Measurements from ENCODE around the gene EEPD1. TPM values are rescaled to one million over a fixed set of nuclear protein-coding genes. Genes with fewer than 3 reads are reported as not detected.

The EEPD1 gene
- total RNA-seq, 1 donor from 2014 or later = 6.5 TPM

- peaks cover 52% of the 10 kb centered on the region for H3K4me1 Mint-ChIP-seq
- H3K27me3 ChIP-seq = no peaks in the 10 kb centered on the region
- no peaks in the 10 kb centered on the region for H3K27me3 Mint-ChIP-seq (ENCODE audit: insufficient read depth, low read depth)
- no peak overlapping the region for H3K27ac ChIP-seq
- DNase-seq (ENCODE audit: low spot score) = no peak
- H3K4me1 ChIP-seq = peaks cover 17% of the 10 kb centered on the region
- H3K9me3 ChIP-seq (ENCODE audit: low read depth) = no peaks in the 10 kb centered on the region
- H3F3A ChIP-seq (ENCODE audit: low read depth) = no peaks in the 10 kb centered on the region
- H3K36me3 ChIP-seq = no peaks in the 10 kb centered on the region
- no peak for TF ChIP-seq EZH2phosphoT487 (IDR thresholded peaks at IDR 0.05)
- TF ChIP-seq EZH2 (IDR thresholded peaks at IDR 0.05) = no peak
- no peak for TF ChIP-seq CTCF (IDR thresholded peaks at IDR 0.05)
- H3K9ac ChIP-seq = no peak overlapping the region
- no peak overlapping the region for H3K27ac Mint-ChIP-seq
- no peak overlapping the region for H2AFZ ChIP-seq (replicated peaks)
- H3K79me2 ChIP-seq (ENCODE audit: low read depth) = no peaks in the 10 kb centered on the region
- H3K4me3 Mint-ChIP-seq = no peak overlapping the region
- no peaks in the 10 kb centered on the region for H4K20me1 ChIP-seq (ENCODE audit: low read depth)
- H3K4me3 ChIP-seq = no peak overlapping the region
- H3K4me2 ChIP-seq = no peak overlapping the region
- H3K9me3 Mint-ChIP-seq = peaks cover 12% of the 10 kb centered on the region
- peaks cover 6% of the 10 kb centered on the region for H3K36me3 Mint-ChIP-seq
Observed at GRCh38 chr7:36210291-36210922, 57.4 kb downstream of the EEPD1 start.

- Histone ChIP-seq H3K4me2 (peak overlapping the region; percentile 18), H3F3A (ENCODE audit: low read depth) (no peaks in the 10 kb centered on the region), H3K27ac (no peak overlapping the region), H3K4me3 (no peak overlapping the region), H4K20me1 (ENCODE audit: low read depth) (no peaks in the 10 kb centered on the region), H2AFZ (replicated peaks) (no peak overlapping the region), H3K27me3 (no peaks in the 10 kb centered on the region), H3K9me3 (ENCODE audit: low read depth) (no peaks in the 10 kb centered on the region), H3K36me3 (no peaks in the 10 kb centered on the region), H3K79me2 (ENCODE audit: low read depth) (no peaks in the 10 kb centered on the region), H3K4me1 (peaks cover 7% of the 10 kb centered on the region), H3K9ac (no peak overlapping the region)
- Mint-ChIP-seq H3K27me3 (ENCODE audit: insufficient read depth, low read depth) (peaks cover 6% of the 10 kb centered on the region), H3K4me1 (peaks cover 32% of the 10 kb centered on the region), H3K4me3 (no peak overlapping the region), H3K9me3 (peaks cover 12% of the 10 kb centered on the region), H3K27ac (peak overlapping the region; percentile 31), H3K36me3 (peaks cover 8% of the 10 kb centered on the region)
- TF ChIP-seq CTCF (IDR thresholded peaks at IDR 0.05) = no peak
- no peak for TF ChIP-seq EZH2 (IDR thresholded peaks at IDR 0.05)
- no peak for TF ChIP-seq EZH2phosphoT487 (IDR thresholded peaks at IDR 0.05)
- no peak for DNase-seq (ENCODE audit: low spot score)
Observed at GRCh38 chr7:36214608-36215456, 61.8 kb downstream of the EEPD1 start.

GRCh38 chr7:36215457-36215765 is 62.4 kb downstream of the EEPD1 start:
- Mint-ChIP-seq H3K4me3 (no peak overlapping the region), H3K36me3 (peaks cover 8% of the 10 kb centered on the region), H3K9me3 (peaks cover 12% of the 10 kb centered on the region), H3K27me3 (ENCODE audit: insufficient read depth, low read depth) (peaks cover 6% of the 10 kb centered on the region), H3K4me1 (peaks cover 29% of the 10 kb centered on the region), H3K27ac (no peak overlapping the region)
- Histone ChIP-seq H3K27me3 (no peaks in the 10 kb centered on the region), H3K36me3 (no peaks in the 10 kb centered on the region), H4K20me1 (ENCODE audit: low read depth) (no peaks in the 10 kb centered on the region), H3K27ac (no peak overlapping the region), H3K4me3 (no peak overlapping the region), H3K4me2 (peak overlapping the region; percentile 18), H3K79me2 (ENCODE audit: low read depth) (no peaks in the 10 kb centered on the region), H3F3A (ENCODE audit: low read depth) (no peaks in the 10 kb centered on the region), H3K4me1 (peaks cover 7% of the 10 kb centered on the region), H3K9me3 (ENCODE audit: low read depth) (no peaks in the 10 kb centered on the region), H2AFZ (replicated peaks) (no peak overlapping the region), H3K9ac (no peak overlapping the region)
- no peak for TF ChIP-seq EZH2 (IDR thresholded peaks at IDR 0.05)
- no peak for TF ChIP-seq CTCF (IDR thresholded peaks at IDR 0.05)
- no peak for TF ChIP-seq EZH2phosphoT487 (IDR thresholded peaks at IDR 0.05)
- DNase-seq (ENCODE audit: low spot score) = no peak

Measured in neural progenitor cell (in vitro differentiated cells).